HG03108 (cell line): ENCODE results near the gene EHD1.

Experiments used
- ATAC-seq: cut with Tn5 transposase; IDR thresholded peaks from one replicate; pipeline ENCODE4 v1.9.1; 2021; ENCODE audit warnings: moderate library complexity; ENCODE audit not compliant: unreplicated experiment

The EHD1 gene

DNA sequence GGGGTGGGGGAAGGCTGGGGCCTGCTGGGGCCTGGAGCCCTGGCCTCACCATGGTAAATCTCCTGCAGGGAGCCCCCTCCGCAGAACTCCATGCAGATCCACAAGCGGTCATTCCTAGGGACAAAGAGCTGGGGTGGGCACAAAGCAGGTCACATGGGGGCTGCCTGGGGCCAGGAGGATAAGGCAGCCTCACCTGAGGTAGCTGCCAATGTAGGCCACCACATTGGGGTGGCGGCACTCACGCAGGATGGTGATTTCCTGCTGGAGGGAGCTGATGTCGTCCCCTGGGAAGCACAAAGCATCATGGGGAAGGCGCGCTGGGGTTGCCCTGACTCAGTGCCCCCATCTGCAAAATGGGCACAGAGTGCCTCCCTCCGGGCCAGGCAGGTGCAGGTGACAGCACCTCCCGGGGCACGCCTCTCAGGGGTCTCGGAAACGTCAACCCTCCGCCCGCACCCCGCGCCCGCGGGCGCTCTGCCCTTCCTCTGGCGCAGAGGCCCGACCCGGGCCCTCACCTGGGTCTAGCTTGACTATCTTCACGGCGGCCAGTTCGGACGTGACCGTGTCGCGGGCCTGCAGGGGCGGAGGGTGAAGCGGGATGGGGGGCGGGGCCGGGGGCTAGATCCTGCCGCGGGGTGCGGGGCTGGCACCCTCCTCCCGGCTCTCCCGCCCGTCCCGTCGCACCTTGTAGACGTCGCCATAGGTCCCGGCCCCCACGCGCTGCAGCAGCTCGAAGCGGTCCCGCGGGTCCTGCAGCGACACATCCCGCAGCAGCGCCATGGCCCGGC is 75.9 kb downstream of the EHD1 start:
- ATAC-seq: peak; percentile 2
